DOHH2 (cell line): ENCODE measurements around the gene STAM2.

Experiments
- EZH2phosphoT487 ChIP-seq: fragments of 200-600 bp; sonication (generic); IDR thresholded peaks from 2 replicates; pipeline ENCODE4 v1.6.1; 2017; ENCODE audit warnings: borderline replicate concordance, mild to moderate bottlenecking, antibody characterized with exemption, low read length, moderate library complexity, mixed read lengths
- TF ChIP-seq, protein P1 (sequence below): fragments of 200-600 bp; sonication (generic); IDR thresholded peaks from one replicate; pipeline ENCODE4 v1.5.1; 2014; ENCODE audit warnings: antibody characterized with exemption, mild to moderate bottlenecking, low read depth, low read length; ENCODE audit not compliant: poor library complexity, severe bottlenecking

DNA sequence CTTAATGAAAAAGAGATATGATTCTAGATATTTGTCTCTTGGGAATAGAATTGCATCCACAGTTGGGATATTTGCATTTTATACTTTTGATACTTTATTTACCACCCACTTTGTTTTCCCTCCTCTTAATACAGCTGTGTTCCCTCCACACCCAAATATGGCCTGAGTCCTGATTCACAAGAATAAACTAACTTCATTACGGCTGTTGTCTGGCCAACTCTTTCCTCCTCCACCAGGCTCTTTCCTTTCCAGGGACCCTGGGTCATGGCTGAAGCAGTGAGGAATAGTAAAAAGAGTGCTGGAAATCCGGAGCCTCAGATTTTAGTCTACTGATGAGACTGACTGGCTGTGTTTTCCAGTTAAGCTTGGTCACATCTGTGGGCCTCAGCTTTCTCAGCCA, 48.4 kb upstream of the STAM2 start:
- TF ChIP-seq, protein P1, sequence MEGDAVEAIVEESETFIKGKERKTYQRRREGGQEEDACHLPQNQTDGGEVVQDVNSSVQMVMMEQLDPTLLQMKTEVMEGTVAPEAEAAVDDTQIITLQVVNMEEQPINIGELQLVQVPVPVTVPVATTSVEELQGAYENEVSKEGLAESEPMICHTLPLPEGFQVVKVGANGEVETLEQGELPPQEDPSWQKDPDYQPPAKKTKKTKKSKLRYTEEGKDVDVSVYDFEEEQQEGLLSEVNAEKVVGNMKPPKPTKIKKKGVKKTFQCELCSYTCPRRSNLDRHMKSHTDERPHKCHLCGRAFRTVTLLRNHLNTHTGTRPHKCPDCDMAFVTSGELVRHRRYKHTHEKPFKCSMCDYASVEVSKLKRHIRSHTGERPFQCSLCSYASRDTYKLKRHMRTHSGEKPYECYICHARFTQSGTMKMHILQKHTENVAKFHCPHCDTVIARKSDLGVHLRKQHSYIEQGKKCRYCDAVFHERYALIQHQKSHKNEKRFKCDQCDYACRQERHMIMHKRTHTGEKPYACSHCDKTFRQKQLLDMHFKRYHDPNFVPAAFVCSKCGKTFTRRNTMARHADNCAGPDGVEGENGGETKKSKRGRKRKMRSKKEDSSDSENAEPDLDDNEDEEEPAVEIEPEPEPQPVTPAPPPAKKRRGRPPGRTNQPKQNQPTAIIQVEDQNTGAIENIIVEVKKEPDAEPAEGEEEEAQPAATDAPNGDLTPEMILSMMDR: no peak
- no peak for TF ChIP-seq EZH2phosphoT487
